Measurements from ENCODE around the gene ATL1.
"Not testable (repeated sequence)": the region's sequence is repeated elsewhere in the genome, so short reads cannot be mapped to it uniquely, and the experiment has no call there.

ATL1 gene

GRCh38 chr14:50605766-50606165, 45.8 kb downstream of the ATL1 start:
- DNase-seq = no peak

DNA sequence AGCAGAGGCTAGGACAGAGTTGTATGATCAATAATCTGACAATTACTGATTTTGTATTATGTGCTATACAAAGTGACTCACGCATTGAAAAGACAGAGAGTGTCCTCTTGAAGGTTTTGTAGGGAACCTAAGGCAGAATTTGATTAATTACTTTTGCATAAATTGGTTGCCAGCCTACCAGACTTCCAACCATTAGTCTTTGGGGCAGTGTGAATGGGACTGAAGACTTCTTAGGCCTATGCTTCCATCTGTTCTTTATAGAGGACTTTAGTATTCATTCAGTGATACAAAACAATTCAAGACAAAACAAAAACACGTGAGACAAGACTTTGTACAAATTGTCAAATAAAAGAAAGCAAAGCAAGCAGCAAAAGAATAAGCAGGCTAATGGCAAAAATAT, 46.5 kb downstream of the ATL1 start:
- DNase-seq = no peak

DNA sequence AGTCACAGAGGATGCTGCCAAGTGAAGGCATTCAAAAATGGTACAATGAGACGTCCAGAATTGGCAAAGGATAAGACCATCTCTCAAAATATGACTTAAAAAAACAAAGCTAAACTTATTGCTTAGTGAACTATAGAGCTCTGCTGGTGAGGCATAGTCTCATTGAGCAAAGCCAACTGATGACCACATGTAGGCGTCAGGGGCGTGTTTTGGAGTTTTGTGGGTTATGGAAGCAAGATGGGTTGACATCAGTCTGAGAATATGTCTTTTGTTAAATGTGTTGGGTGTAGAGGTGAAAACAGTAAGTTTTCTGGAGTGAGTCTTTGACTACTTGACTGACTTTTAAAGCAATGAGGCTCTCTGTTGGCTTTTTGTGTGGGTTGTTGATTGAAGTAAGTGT, 47.2 kb downstream of the ATL1 start:
- no peak for DNase-seq

- DNase-seq = no peak
Measured at GRCh38 chr14:50607761-50608160, 47.8 kb downstream of the ATL1 start.

DNA sequence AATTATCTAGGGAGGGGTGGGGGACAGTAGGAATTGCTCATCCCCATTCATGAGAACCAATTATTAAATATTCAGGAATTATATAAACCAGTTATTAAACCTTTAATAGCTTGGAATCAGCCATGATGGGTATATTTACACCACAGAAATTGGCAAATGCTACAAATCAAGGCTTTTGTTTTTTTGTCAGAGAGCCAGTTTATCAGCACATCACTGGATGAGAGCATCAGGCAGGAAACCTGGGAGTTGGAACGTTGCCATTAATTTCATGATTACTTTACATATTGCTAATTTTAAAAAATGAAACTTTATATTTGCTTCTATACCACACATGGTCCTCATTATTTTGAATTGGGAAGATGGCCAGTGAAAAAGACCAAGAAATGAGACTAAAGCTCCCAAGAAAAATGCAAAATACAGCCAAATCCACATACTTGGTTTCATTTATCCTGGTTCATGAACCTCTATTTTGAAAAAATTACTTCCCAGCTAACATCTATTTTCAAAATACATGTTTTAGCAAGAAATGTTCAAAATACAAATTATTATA, 48.4 kb downstream of the ATL1 start:
- no peak for DNase-seq

DNA sequence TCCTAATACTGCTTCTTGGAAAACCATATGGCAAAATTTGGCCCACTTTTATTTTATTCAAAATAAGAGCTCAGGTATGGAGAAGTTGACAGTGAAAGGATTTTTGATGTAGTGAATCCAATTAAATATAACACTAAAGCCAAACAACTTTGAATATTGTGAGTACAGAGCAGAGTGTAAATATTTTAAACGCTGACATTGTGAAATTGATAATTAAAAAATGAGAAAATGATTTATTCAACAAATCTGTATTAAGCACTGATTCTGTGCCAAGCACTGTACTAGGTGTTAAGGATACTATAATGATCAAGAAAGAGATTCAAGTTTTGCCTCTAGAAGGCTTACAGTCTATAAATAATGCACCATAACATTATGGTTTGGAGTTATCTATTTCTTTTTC, 50.5 kb downstream of the ATL1 start:
- DNase-seq = no peak

GRCh38 chr14:50612806-50613205, 52.9 kb downstream of the ATL1 start:
- DNase-seq = no peak

DNA sequence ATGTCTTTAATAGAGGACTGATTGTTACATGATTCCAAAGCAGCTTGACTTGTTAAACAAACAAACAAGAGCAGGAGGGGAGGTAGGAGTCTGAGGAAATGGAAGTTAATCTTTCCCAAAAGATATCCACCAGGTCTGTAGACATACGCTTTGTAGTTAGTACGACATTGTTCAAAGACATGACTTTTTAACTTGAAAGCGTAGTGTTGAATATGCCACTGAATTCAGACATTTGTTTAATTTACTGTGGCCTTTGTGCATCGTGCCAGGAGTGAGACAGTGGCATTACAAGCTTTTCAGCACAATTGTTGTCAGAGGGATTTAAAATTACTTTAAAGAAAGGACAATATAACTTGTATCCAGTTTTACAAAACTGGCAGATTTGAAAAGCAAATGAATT, 55.1 kb downstream of the ATL1 start:
- DNase-seq = no peak

DNA sequence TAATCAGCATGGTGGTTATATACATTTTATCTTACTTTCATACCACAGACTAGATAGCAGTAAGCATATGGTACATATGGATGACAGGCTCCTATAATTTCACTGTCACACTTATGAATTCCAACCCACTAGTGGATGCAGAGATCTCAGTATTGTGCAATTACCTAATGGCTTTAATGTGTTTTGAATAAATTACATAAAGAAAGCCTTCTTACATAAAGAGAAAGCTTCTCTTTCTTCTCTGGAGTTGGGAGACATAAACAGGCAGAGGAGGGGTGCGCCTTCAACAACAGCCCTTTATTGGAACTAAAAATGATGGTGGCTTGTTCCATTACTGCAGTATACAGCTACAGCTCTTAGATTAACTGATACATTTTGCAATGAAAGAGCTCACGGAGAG, 55.6 kb downstream of the ATL1 start:
- no peak for DNase-seq

- DNase-seq = no peak
Measured at GRCh38 chr14:50616275-50616674, 56.3 kb downstream of the ATL1 start.

GRCh38 chr14:50619569-50620141, 59.7 kb downstream of the ATL1 start:
- no peak for DNase-seq

- no peak for DNase-seq
Measured at GRCh38 chr14:50620341-50620740, 60.4 kb downstream of the ATL1 start.

DNA sequence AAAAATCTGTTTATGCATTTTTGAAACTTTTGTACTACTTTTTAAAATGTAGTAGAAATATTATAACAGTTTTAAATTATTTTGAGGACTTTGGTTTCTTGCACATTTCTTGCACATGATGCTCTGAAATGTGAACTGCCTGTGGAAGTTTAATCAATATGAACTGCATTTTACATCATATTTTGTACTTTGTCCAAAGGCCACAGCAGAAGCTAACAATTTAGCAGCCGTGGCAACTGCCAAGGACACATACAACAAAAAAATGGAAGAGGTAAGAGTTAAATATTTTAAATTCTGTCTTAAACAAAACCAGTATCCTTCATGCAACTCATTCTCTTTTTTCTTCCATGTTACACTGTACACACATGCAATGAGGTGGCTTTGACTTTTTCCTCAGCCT, 63.0 kb downstream of the ATL1 start:
- DNase-seq = no peak

DNA sequence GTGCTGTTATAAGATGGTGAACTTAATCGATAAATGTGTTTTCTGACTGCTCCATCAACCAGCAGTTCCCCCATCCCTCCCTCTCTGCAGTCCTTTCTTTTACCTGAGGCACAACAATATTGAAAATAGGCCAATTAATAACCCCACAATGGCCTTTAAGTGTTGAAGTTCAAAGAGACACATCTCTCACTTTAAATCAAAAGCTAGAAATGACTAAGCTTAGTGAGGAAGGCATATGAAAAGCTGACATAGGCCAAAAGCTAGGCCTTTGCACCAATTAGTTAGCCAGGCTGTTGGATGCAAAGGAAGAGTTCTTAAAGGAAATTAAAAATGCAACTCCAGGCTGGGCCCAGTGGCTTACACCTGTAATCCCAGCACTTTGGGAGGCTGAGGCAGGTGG, 64.5 kb downstream of the ATL1 start:
- no peak for DNase-seq

DNA sequence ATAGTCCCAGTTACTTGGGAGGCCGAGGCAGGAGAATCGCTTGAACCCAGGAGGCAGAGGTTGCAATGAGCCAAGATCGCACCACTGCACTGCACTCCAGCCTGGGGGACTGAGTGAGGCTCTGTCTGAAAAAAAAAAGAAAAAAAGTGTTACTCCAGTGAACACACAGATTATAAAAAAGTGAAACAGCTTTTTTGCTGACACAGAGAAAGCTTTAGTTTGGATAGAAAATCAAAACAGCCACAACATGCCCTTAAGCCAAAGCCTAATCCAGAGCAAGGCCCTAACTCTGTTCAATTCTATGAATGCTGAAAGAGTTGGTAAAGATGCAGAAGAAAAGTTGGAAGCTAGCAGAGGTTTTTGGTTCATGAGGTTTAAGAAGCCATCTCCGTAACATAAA, 65.0 kb downstream of the ATL1 start:
- not testable (repeated sequence) for DNase-seq

DNA sequence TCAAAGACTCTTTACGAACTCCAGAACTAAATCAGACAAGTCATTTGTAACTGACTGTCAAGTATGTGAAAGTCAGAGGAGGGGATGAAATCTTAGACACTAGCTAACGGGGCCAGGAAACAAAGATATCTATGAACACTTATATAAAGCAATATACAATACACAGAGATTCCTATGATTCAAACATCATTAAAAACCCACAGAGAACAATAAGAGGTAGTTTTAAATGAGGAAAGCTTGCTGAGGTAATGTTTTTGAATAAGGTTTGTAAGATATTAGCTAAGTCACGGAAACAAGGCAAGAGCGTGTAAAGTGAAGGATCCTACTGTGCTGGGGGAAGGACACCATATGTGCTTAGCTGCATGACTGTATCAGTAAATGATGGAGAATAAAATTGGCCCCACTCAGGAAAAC, 71.5 kb downstream of the ATL1 start:
- no peak for DNase-seq

- no peak for DNase-seq
Measured at GRCh38 chr14:50633954-50634353, 74.0 kb downstream of the ATL1 start.

DNA sequence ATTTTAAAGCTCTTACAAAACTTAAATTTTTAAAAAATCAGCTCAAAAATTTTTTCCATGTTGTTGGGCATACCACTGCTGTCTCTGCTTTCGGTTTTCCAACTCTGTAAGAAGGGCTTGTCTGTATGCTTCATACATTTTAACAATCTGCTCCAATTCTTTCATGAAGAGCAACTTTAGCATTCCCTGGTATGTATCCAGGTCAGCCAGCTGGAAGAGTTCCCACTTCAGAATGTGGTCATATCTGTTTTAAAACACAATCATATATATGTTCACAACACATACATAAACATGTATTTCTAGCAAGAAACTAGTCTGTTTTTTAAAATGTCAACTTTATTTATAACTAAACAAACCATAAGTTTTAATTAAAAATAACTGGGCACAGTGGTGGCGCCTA, 75.2 kb downstream of the ATL1 start:
- DNase-seq = no peak

- DNase-seq = no peak
Measured at GRCh38 chr14:50647282-50647681, 87.3 kb downstream of the ATL1 start.

- DNase-seq = no peak
Measured at GRCh38 chr14:50647753-50648152, 87.8 kb downstream of the ATL1 start.

GRCh38 chr14:50649691-50650090, 89.7 kb downstream of the ATL1 start:
- no peak for DNase-seq

GRCh38 chr14:50656776-50657175, 96.8 kb downstream of the ATL1 start:
- DNase-seq = no peak

DNA sequence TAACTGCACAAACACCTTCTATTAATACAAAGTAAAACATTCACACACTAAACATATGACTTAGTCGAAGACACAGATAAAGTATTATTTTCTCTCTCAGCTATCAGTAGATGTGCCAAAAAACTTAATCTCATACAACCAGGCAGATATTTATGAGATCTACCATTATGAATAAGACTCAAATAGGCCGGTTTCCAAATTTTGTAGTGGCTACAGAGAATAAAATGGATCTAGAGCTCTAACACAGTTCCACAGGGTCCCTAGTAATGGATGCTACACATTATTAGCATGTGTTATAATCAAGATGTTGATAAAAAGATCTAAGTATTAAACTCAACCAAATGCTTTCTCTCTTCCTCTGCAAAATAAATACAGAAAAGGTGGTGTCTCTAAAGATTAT, 97.8 kb downstream of the ATL1 start:
- no peak for DNase-seq

GRCh38 chr14:50658203-50658602, 98.3 kb downstream of the ATL1 start:
- no peak for DNase-seq

DNA sequence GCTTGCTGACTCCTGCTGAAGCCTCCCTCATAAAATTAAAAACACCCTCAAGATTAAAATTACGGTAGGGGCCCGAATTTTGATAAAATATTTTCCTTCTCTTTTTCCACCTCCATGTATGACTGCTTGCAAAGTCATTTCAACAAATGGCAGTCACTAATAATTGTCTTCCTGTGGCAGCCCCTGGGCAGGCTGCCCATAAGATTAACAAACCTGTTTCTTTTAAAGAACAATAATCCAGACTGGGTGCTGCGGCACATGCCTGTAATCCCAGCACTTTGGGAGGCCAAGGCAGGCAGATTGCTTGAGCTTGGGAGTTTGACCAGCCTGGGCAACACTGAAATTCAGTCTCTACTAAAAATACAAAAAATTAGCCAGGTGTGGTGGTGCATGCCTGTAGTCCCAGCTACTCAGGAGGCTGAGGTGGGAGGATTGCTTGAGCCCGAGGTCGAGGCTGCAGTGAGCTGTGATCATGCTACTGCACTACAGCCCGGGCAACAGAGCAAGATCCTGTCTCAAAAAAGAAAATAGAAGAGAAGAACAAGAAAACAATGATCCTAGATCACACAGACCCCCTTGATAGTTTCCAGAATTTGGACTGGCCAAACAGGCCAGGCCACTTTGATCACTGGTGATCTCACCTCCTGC, 99.5 kb downstream of the ATL1 start:
- DNase-seq = no peak
